GM18508 (cell line): ENCODE results near the gene TOGARAM2.

ENCODE experiments used
- ATAC-seq: cut with Tn5 transposase; IDR thresholded peaks from one replicate; pipeline ENCODE4 v1.9.1; 2021; ENCODE audit warnings: moderate number of reproducible peaks; ENCODE audit not compliant: insufficient read depth, unreplicated experiment

Gene TOGARAM2

DNA sequence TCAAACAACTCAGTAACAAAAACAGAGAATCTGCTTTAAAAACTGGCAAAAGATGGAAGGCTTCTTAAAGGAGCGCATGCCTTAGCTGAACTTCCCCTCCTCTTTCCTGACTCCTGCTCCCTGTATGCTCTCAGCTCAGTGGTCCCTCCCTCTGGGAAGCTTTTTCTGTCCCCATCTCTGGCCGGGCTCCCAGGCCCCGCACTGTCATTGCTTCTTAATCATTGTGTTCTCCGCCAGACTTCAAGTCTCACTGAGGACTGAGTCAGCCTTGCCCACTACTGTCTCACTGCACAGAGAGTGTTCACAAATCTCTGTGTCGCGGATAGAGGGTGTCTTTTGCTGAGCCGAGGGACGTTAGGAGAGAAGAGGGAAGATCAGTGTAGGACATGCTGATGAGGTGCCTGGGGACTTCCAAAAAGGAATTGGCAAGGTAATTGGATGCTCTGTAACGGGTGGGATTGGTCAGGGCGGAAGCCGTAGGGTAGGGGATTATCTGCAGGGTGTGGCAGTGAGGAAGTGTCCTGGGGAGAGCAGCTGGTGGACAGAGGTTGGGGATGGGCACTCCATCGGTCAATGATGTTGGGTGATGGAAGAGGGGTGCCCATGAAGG lies 16.2 kb downstream of the TOGARAM2 start:
- ATAC-seq, result no peak

DNA sequence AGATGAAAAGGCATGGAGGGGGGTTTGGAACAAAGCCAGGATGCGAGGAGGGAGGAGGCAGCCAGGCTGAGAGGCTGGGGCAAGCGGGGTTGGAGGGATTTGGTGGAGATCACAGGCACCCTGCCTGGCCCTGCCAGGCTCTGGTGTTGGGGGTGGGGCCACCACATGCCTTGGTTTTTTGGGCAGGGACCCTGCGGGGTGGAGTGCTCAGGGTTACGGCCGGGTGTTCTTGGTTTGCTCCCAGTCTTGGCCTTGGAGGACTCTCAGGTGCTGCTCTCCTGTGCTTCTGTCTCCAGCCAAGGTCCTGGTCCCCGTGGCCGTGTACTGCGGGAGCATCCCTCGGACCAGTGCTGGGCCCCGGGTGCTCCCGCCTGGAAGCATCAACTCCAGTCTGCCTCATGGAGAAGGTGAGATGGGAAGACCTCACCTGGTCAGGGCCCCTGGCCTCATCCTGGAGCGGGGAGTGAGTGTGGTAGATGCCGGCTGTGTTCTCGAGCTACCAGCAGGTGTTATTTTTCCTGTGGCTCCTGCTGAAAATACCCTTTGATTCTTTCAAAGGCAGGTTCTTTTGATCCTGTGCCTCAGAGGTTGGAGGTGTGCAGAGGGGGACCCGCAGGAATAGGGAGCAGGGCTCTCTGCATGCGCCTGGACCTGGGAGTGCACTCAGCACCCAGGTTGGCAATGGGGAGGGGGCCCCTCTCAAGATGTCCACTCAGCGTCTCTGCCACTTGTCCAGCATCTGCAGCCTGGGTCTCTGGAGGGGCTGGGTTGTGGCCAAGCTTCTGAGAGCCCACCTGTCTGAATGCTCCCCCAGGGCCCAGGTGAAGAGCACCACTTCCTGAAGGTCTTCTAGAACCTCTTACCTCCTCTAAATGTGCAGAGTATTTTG lies 17.0 kb downstream of the TOGARAM2 start:
- ATAC-seq, result no peak

DNA sequence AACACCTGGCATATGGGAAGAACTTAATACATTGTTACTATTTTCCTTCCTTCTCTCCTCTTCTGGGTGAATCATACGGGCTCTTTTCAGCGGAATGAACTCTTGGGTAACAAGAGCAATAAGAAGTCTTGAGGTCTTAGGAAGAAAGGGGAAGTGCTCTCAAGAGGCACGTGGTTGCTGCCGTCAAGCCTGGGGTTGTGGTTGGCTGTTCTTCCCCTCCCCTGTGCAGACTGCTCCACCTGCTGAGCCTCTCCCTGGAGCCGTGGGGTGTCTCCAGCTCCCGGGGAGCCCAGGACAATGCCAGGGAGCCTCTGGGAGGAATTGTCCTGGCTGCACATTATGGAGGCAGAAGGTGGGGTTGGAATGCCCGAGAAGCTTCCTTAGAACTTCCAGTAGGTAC lies 19.4 kb downstream of the TOGARAM2 start:
- ATAC-seq, result peak; percentile 79

DNA sequence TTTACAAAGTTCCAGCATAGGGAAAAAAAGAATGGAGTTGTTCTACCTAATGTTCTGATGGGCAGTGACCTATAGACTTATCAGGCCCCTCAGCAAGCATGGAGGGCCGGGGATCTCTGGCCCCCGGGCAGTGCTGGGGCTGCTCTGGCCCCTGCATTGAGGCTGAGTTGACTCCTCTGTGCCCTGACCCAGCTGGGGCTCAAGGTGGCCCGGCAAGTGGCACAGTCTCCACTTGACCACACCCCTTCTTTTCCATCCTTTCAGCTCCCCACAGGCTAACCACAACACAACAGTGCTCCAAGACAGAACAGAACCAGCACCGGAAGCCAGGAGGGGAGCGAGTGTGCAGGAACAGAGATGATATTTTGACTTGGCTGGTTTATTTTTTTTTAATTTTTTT lies 19.9 kb downstream of the TOGARAM2 start:
- no peak for ATAC-seq

DNA sequence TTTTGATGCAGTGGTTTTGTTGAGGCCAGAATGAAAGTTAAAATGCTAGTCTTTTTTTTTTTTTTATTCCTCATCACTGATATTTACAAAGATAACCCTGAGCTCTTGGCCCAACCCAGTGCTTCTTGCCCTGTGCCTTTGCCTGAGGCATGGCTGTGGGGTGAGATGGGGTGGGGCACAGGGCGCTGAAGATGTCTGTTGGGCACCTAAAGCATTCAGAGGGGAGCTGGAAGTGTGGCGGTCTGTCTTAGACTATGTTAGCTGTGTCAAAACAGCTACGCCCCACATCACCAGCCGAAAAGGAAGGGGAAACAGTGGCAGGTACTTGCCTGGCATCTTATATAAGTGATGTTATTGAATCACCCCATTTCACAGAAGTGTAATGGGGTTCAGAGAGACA lies 20.7 kb downstream of the TOGARAM2 start:
- ATAC-seq, result no peak

DNA sequence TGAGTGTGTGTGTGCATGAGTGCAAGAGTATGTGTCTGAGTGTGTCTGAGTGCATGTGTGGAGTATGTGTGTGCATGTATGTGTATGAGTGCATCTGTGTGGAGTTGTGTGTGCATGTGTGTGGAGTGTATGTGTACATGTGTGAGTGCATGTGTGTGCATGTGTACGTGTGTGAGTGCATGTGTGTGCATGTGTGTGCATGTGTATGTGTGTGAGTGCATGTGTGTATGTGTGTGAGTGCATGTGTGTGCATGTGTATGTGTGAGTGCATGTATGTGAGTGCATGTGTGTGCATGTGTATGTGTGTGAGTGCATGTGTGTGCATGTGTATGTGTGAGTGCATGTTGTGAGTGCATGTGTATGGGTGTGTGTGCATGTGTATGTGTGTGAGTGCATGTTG lies 23.7 kb downstream of the TOGARAM2 start:
- no peak for ATAC-seq

DNA sequence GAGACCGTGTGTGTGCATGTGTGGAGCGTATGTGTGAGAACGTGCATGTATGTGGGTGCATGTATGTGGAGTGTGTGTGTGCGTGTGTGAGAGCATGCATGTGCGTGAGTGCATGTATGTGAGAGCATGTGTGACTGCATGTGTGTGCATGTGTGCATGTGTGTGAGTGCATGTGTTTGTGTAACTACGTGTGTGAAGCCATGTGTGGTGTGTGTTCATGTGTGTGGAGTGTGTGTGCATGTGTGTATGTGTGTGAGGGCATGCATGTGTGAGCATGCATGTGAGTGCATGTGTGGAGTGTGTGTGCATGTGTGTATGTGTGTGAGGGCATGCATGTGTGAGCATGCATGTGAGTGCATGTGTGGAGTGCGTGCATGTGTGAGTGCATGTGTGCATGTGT lies 24.2 kb downstream of the TOGARAM2 start:
- ATAC-seq, result no peak

DNA sequence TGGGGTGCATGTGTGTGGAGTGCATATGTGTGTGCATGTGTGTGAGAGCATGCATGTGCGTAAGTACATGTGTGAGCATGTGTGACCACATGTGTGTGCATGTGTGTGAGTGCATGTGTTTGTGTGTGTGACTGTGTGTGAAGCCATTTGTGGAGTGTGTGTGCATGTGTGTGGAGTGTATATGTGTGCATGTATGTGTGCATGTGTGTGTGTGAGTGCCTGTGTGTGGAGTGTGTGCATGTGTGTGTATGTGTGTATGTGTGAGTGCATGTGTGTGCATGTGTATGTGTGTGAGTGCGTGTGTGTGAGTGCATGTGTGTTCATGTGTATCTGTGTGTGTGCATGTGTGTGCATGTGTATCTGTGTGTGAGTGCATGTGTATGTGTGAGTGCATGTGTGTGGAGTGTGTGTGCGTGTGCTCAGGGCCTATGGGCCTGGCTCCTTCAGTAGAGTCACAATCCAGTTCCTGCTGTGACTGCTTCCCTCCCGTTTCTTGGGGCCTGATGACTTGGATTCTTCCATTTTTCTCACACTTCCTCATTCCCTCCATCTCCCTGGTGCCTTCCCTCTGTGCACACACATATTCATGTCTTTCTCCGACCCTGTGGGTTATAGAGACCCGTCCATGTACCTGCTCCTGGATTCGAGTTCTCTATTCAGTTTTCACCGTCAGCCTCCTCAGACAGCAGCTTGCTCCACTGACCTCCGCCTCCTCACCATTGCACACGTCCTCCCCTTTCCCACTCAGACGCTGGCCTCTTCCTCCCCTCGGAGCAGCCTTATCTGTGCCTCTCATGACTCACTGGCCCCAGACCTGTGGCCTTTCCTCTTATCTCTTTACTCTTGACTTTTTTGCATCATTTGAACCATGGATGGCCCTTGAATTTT lies 25.2 kb downstream of the TOGARAM2 start:
- ATAC-seq, result no peak

DNA sequence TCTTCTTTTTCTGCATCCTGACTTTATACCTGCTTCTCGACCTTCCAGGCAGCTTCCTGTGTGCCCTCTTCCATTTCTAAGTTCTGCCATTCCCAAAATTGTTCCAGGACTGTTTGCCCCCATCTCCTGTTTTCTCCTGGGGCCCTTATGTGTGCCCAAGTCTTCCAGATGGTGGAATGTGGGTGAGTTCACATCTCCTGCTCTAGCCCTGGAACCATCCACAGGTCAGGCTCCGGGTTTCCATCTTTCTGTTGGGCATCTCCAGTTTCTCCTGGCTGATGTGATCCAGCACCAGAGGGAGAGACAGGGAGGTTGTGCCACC lies 25.8 kb downstream of the TOGARAM2 start:
- ATAC-seq, result no peak

DNA sequence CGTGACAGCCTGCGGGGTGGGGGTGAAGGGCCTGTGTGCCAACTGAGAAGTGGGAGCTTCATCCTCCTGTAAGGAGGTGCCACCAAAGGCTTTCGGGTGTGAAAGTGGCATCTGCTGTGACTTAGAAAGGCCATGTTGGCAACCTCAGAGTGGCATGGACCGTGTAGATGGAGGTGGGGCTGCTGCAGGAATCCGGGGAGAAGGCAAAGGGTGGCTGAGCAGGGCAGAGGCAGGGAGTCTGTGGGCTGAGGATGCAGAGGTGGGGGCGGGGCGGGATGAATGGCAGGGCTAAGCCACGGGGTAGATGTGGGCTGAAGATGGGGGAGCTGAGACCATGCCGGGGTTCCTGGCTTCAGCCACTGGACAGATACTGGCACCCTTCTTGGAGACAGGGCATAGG lies 28.2 kb downstream of the TOGARAM2 start:
- no peak for ATAC-seq

DNA sequence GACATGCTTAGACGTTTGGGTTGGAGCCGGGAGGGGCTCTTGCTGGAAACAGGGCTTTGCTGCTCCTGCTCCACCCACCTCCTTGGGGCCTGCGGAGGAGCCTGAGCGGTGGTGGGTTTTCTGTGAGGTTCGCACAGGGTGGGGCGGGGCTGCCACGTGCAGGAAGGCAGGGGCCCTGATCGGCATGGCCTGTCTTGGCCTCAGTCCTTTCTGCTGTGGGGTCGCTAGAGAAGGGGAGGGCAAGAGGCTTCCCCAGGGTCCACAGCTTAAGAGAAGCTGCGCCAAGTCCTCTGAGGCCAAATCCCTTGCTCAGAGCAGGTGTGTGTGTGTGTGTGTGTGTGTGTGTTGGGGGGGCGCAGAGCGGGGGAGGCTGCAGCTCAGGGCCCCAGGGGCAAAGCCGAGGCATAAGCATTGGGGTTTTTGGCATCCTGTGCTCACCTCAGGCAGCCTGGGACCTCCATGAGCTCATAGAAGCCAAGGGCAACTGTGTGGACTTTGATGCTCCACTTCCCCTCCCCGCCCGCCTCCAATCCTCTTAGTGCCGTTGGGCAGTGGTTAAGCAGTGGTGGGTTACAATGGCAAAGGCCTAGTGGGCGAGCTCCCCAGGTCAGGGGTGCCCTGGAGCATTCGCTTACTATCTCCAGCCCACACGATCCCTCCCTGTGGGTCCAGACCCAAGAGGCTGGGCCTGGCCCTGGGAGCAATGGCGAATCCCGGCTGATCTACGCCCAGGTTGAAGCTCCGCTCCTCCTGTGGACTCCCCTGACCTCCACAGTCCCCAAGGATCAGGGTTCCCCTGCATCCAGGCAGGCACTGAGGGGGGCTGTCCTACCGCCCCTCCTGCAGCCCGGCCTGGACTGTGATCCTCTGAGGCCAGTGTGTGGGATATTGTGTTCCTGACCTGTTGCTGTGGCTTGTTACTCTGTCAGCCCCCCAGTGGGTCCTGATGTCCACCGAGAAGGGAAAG lies 28.9 kb downstream of the TOGARAM2 start:
- no peak for ATAC-seq

DNA sequence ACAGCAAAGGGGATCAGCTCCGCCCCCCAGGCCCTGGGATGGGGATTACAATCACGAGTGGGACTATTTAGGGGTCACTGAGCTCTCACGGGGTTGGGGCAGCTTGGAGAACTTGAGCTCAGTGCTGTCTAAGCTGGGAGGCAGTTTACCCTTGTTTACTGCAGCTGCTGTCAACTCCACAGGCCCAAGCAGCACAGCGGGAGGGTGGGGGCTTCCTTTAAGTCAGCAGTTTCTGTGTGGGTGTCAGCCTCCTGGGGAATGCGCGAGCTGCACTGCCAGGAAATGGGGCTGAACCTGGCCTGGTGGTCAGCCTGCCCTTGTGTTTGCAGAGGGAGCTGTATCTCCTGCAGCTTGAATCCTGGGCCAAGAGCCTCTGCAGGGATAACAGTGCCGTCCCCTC lies 29.8 kb downstream of the TOGARAM2 start:
- ATAC-seq, result no peak

DNA sequence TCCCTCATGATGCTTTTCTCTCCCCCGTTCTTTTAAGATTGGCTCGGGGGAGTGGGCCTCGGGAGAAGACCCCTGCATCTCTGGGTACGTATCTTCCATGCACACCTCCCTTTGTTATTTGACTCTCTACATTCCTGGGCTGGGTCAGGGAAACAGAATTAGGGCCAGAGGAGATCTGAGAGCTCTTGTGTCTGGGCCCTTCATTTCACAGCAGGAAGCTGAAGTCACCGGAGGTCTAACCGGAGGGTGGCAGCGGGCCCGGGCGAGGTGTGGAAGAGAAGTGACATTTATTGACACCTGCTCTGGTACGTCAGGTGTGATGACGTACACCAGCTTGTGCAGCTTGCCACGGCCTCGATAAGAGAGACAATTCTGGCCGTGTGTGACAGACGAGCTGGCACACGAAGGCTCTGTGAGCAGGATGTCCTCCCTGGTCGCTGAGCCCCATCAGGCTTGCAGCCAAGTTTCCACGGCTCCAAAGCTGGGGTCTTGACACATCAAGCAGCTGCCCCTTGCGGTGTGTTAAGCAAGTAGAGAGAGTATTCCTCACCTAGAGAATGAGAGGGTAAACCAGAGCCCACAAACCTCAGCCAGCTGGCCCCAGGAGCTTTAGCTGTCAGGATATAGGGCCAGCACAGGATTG lies 30.4 kb downstream of the TOGARAM2 start:
- ATAC-seq, result no peak

DNA sequence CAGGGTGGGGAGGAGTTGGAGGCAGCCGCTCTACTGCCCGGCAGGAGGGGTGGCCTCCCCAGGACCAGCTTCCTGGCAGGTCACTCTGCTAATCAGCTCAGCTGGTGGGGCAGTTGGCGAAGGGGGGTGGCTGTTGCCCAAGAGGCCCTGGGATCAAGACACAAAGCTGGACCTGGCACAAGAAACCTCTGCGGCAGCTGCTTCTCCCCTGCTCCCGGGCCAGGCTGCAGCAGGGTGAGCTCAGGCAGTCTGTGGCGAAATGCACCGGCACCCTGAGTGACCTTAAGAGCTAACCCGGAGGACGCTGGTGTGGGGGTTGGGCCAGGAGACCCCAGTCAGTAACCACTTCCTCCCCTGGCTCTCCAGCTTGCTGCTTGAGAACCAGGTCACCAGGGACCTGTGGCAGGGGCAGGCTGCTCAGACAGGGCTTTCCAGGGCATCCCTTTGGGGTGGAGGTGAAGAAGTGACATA lies 31.1 kb downstream of the TOGARAM2 start:
- ATAC-seq, result no peak

DNA sequence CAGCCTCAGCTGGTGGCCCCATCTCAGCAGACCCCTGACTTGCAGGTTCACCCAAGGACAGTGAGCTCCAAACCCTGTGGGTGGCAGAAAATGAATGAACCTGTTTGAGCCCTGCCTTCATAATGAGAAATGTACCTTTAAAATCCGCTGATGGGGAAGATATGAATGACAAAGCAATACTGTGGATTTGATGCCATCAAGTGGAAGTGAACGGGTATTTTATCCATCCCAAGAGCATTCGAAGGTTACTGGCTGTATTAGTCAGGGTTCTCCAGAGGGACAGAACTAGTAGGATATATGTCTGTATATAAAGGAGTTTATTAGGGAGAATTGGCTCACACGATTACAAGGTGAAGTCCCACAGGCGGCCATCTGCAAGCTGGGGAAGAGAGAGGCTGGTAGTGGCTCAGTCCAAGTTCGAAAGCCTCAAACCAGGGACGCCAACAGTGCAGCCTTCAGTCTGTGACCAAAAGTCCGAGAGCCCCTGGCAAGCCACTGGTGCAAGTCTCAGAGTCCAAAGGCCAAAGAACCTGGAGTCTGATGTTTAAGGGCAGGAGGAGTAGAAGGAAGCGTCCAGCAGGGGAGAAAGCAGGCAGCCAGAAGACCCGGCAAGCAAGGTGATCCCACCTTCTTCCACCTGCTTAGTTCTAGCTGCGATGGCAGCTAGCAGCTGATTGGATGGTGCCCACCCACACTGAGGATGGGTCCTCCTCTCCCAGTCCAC lies 32.1 kb downstream of the TOGARAM2 start:
- no peak for ATAC-seq

DNA sequence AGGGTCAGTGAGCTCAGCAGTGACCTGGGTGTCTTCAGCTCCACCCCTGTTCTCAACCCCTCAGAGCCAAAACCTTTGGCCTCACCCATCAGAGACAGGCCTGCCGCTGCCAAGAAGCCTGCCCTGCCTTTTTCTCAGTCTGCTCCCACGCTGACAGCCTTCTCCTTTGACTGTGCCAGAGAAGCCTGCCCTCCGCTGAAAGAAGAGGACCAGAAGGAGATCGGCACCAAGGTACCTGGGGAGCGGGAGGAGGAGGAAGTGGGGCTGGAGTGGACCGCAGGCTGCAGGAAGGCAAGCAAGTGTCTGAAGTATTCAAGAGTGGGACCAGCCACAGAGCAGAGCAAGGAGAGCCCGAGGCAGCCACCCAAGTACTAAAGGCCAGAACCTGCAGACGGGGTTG lies 33.2 kb downstream of the TOGARAM2 start:
- ATAC-seq, result no peak

DNA sequence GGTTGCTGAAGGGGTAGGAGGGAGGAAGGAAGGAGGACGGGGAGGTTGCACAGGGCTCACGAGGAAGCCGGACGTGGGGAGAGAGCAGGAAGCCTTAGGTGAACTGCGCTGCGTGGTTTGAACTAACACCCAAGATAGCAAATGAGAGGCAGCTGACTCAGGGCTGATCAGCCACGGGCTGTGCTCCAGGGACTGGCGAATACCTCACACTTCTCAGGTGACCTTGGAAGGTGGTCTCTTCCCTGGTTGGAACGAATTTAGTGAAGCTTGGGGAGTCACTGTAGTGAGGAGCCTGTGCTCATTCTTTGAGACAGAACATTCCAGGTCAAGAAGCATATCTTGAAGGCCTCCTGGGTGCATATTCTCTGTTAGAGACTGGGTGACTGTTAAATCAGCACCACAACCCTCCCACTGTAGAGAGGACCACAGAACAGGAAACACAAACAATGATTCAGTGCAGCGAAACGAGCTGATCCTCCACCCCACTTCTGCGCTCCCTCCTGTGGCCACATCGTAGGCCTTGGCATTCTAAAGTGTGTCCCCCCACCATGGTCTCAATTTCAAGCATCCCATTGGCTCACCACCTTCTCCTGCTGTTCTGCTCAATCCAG lies 33.8 kb downstream of the TOGARAM2 start:
- ATAC-seq, result no peak

DNA sequence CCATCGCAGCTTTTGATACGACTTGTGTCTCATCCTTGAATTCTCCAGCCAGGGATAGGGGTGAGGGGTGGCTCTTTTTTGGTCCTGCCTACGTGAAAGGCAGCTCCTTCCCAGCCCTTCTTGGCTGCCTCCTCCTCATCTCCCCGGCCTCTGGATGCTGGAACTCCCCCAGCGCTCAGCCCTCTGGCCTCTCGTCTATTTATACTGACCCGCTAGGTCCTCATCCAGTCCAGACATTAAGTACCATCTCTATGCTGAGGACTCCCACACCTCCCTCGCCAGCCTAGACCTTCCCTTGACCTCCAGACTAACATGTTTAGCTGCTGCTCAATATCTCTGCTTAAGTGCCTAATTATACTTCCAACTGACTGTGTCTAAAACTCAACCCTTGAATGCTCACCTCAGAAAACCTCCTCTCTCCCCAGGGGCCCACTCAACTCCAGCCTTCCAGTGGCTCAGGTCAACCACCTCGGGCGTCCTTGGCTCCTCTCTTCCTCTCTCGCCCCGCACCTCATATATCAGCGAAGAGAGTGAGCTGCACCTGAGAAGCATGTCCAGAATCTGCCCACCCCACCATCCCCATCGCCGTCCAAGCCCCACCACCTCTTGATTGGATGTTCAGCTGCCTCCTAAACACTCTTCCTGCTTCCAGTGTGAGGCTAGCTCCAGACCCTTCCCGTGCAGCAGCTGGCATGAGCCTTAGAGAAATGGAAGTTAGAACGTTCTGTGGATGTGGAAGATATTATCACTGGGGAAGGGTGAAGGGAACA lies 34.8 kb downstream of the TOGARAM2 start:
- ATAC-seq, result no peak
